ENCODE data around the gene FGF19.
"Not testable (repeated sequence)": the region's sequence is repeated elsewhere in the genome, so short reads cannot be mapped to it uniquely, and the experiment has no call there.

The FGF19 gene

GRCh38 chr11:69689484-69690319, 14.1 kb downstream of the FGF19 start:
- no peak overlapping the region for H4K8ac ChIP-seq (ENCODE audit: low read depth, low read length)
- no peaks in the 10 kb centered on the region for H3K4me1 ChIP-seq (ENCODE audit: control insufficient read depth in 1 of 2, insufficient read depth in 2 of 2, low read length in 2 of 2)
- H3K79me1 ChIP-seq (ENCODE audit: low read length): no peaks in the 10 kb centered on the region
- H3K4me3 ChIP-seq (ENCODE audit: low read depth, low read length): no peak overlapping the region
- WGBS (ENCODE audit: extremely low coverage, insufficient coverage, insufficient read length): no CpG with 5 or more reads among the region's 5 CpGs
- H3K9ac ChIP-seq (ENCODE audit: low read length): no peak overlapping the region
- H3K14ac ChIP-seq (ENCODE audit: low read length): no peak overlapping the region
- no peak overlapping the region for H2BK12ac ChIP-seq (ENCODE audit: low read length)
- H3K18ac ChIP-seq (ENCODE audit: low read length): no peak overlapping the region
- no peak overlapping the region for H2BK5ac ChIP-seq (ENCODE audit: low read depth, low read length, poor library complexity)
- no peaks in the 10 kb centered on the region for H3K27me3 ChIP-seq (ENCODE audit: insufficient read depth, low read length)
- H3K36me3 ChIP-seq (ENCODE audit: control insufficient read depth in 1 of 2, insufficient read depth in 2 of 2, low read length in 2 of 2): no peaks in the 10 kb centered on the region
- no peak overlapping the region for H3K27ac ChIP-seq (ENCODE audit: low read depth, low read length)
- no peak overlapping the region for H3K4me2 ChIP-seq (ENCODE audit: low read length)
- H3K9me3 ChIP-seq (ENCODE audit: insufficient read depth, low read depth, low read length): no peaks in the 10 kb centered on the region
- no peak overlapping the region for H2BK120ac ChIP-seq (ENCODE audit: insufficient read depth, low read length, poor library complexity)
- H2AK5ac ChIP-seq (ENCODE audit: low read length): no peak overlapping the region
- H3K79me2 ChIP-seq (ENCODE audit: control insufficient read depth, insufficient read depth, low read length, poor library complexity): no peaks in the 10 kb centered on the region
- H3K23ac ChIP-seq (ENCODE audit: low read length): no peak overlapping the region
- no peak overlapping the region for H4K91ac ChIP-seq (ENCODE audit: low read depth, low read length)
- no peak overlapping the region for H3K4ac ChIP-seq (ENCODE audit: low read depth, low read length)
- DNase-seq: no peak
- no peak overlapping the region for H2AFZ ChIP-seq (ENCODE audit: insufficient read depth, low read length, poor library complexity)
- no peak overlapping the region for H4K12ac ChIP-seq (ENCODE audit: low read depth, low read length)

GRCh38 chr11:69687969-69688771, 15.7 kb downstream of the FGF19 start:
- H3K23ac ChIP-seq (ENCODE audit: low read length); H3K4ac ChIP-seq (ENCODE audit: low read depth, low read length); H3K14ac ChIP-seq (ENCODE audit: low read length); H3K4me1 ChIP-seq (ENCODE audit: control insufficient read depth in 1 of 2, insufficient read depth in 2 of 2, low read length in 2 of 2); H3K4me2 ChIP-seq (ENCODE audit: low read length); H2AK5ac ChIP-seq (ENCODE audit: low read length); H3K36me3 ChIP-seq (ENCODE audit: control insufficient read depth in 1 of 2, insufficient read depth in 2 of 2, low read length in 2 of 2); H2BK12ac ChIP-seq (ENCODE audit: low read length); H2BK120ac ChIP-seq (ENCODE audit: insufficient read depth, low read length, poor library complexity); H3K18ac ChIP-seq (ENCODE audit: low read length); H3K79me2 ChIP-seq (ENCODE audit: control insufficient read depth, insufficient read depth, low read length, poor library complexity); H4K8ac ChIP-seq (ENCODE audit: low read depth, low read length); H2BK5ac ChIP-seq (ENCODE audit: low read depth, low read length, poor library complexity); H2AFZ ChIP-seq (ENCODE audit: insufficient read depth, low read length, poor library complexity); H3K9me3 ChIP-seq (ENCODE audit: insufficient read depth, low read depth, low read length); H3K27me3 ChIP-seq (ENCODE audit: insufficient read depth, low read length); H3K27ac ChIP-seq (ENCODE audit: low read depth, low read length); H3K79me1 ChIP-seq (ENCODE audit: low read length); H3K4me3 ChIP-seq (ENCODE audit: low read depth, low read length); H4K12ac ChIP-seq (ENCODE audit: low read depth, low read length); H3K9ac ChIP-seq (ENCODE audit: low read length): not testable (repeated sequence)
- peak; percentile 39 to 68 for DNase-seq
- H4K91ac ChIP-seq (ENCODE audit: low read depth, low read length): peak overlapping the region; percentile 32
- no CpG with 5 or more reads among the region's 5 CpGs for WGBS (ENCODE audit: extremely low coverage, insufficient coverage, insufficient read length)

GRCh38 chr11:69686856-69687255, 17.0 kb downstream of the FGF19 start:
- WGBS (ENCODE audit: extremely low coverage, insufficient coverage, insufficient read length): no CpG with 5 or more reads among the region's 8 CpGs
- no peak for DNase-seq
- Histone ChIP-seq H3K4me3 (ENCODE audit: low read depth, low read length) (no peak overlapping the region), H3K4me1 (ENCODE audit: control insufficient read depth in 1 of 2, insufficient read depth in 2 of 2, low read length in 2 of 2) (no peaks in the 10 kb centered on the region), H3K79me1 (ENCODE audit: low read length) (no peaks in the 10 kb centered on the region), H3K9ac (ENCODE audit: low read length) (no peak overlapping the region), H3K4me2 (ENCODE audit: low read length) (no peak overlapping the region), H3K18ac (ENCODE audit: low read length) (no peak overlapping the region), H3K36me3 (ENCODE audit: control insufficient read depth in 1 of 2, insufficient read depth in 2 of 2, low read length in 2 of 2) (no peaks in the 10 kb centered on the region), H2AK5ac (ENCODE audit: low read length) (no peak overlapping the region), H2BK120ac (ENCODE audit: insufficient read depth, low read length, poor library complexity) (no peak overlapping the region), H3K14ac (ENCODE audit: low read length) (no peak overlapping the region), H2BK12ac (ENCODE audit: low read length) (no peak overlapping the region), H4K12ac (ENCODE audit: low read depth, low read length) (no peak overlapping the region), H3K79me2 (ENCODE audit: control insufficient read depth, insufficient read depth, low read length, poor library complexity) (no peaks in the 10 kb centered on the region), H3K9me3 (ENCODE audit: insufficient read depth, low read depth, low read length) (peaks cover 2% of the 10 kb centered on the region), H3K4ac (ENCODE audit: low read depth, low read length) (no peak overlapping the region), H3K27ac (ENCODE audit: low read depth, low read length) (no peak overlapping the region), H2AFZ (ENCODE audit: insufficient read depth, low read length, poor library complexity) (no peak overlapping the region), H4K91ac (ENCODE audit: low read depth, low read length) (no peak overlapping the region), H4K8ac (ENCODE audit: low read depth, low read length) (no peak overlapping the region), H3K27me3 (ENCODE audit: insufficient read depth, low read length) (no peaks in the 10 kb centered on the region), H2BK5ac (ENCODE audit: low read depth, low read length, poor library complexity) (no peak overlapping the region), H3K23ac (ENCODE audit: low read length) (no peak overlapping the region)

GRCh38 chr11:69686452-69686851, 17.4 kb downstream of the FGF19 start:
- Histone ChIP-seq H2AK5ac (ENCODE audit: low read length) (no peak overlapping the region), H3K18ac (ENCODE audit: low read length) (no peak overlapping the region), H3K4me2 (ENCODE audit: low read length) (no peak overlapping the region), H3K4me1 (ENCODE audit: control insufficient read depth in 1 of 2, insufficient read depth in 2 of 2, low read length in 2 of 2) (no peaks in the 10 kb centered on the region), H3K23ac (ENCODE audit: low read length) (no peak overlapping the region), H2AFZ (ENCODE audit: insufficient read depth, low read length, poor library complexity) (no peak overlapping the region), H3K79me1 (ENCODE audit: low read length) (no peaks in the 10 kb centered on the region), H3K4me3 (ENCODE audit: low read depth, low read length) (no peak overlapping the region), H4K12ac (ENCODE audit: low read depth, low read length) (no peak overlapping the region), H3K27me3 (ENCODE audit: insufficient read depth, low read length) (no peaks in the 10 kb centered on the region), H2BK120ac (ENCODE audit: insufficient read depth, low read length, poor library complexity) (no peak overlapping the region), H3K27ac (ENCODE audit: low read depth, low read length) (no peak overlapping the region), H3K14ac (ENCODE audit: low read length) (no peak overlapping the region), H4K8ac (ENCODE audit: low read depth, low read length) (no peak overlapping the region), H3K9me3 (ENCODE audit: insufficient read depth, low read depth, low read length) (peaks cover 2% of the 10 kb centered on the region), H4K91ac (ENCODE audit: low read depth, low read length) (no peak overlapping the region), H2BK5ac (ENCODE audit: low read depth, low read length, poor library complexity) (no peak overlapping the region), H3K9ac (ENCODE audit: low read length) (no peak overlapping the region), H2BK12ac (ENCODE audit: low read length) (no peak overlapping the region), H3K4ac (ENCODE audit: low read depth, low read length) (no peak overlapping the region), H3K36me3 (ENCODE audit: control insufficient read depth in 1 of 2, insufficient read depth in 2 of 2, low read length in 2 of 2) (no peaks in the 10 kb centered on the region), H3K79me2 (ENCODE audit: control insufficient read depth, insufficient read depth, low read length, poor library complexity) (no peaks in the 10 kb centered on the region)
- DNase-seq: no peak
- no CpG with 5 or more reads among the region's 13 CpGs for WGBS (ENCODE audit: extremely low coverage, insufficient coverage, insufficient read length)
